Stimulated activated CD4-positive, alpha-beta T cell treated with anti-CD3 and anti-CD28 coated beads, Interleukin-1b, Interleukin-23, amount 100 ng/mL, for 48 hours (primary cell): ENCODE results near the gene SERF1A.
"Not testable (repeated sequence)": the region's sequence is repeated elsewhere in the genome, so short reads cannot be mapped to it uniquely, and the experiment has no call there.

Source experiments
- DNase-seq: peaks from one replicate; pipeline ENCODE4 v3.0.0-alpha.2; 2020

The SERF1A gene

DNA sequence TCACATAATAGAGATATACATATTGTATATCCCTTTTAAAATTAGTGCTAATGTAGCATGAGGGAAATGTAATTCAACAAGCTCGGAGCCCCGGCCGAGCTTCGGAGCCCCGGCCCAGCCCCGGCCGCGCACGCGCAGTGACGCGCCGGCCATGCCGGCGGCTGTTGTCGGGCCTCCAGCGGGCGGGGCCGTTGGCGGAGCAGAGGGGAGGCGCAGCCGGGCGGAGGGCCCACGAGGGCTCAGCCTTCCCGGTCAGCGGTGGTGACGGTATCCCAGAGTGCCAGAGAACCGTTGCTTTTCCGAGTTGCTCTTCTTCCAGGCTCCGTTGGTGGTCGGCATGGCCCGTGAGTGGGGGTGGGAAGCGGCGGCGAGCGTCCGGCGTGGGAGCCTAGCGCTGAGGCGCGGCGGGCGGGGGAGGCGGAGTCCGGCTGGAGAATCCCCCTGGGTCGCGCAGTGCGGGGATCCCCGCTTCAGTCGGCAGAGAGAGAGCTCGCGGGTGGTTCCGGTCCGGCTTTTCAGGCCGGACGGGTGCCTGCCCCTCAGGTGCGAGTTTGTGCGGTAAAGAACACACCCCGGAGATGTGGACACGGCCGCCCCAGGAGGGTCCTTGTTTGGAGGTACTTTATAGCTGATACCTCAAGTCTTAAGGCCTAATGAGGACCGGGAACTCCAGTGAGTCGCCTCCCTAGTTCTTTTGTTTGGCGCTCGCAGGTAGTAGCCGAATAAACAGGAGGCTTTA lies at the start of gene SERF1A:
Gene SERF1A (plus strand): TSS at position 137 of the 739 bp plus-strand sequence. CDS start 201 bp downstream, at position 338.
- not testable (repeated sequence) for DNase-seq

GRCh38 chr5:70866778-70867177 lies 33.7 kb upstream of the SERF1A start:
- DNase-seq = not testable (repeated sequence)

- not testable (repeated sequence) for DNase-seq
Observed at GRCh38 chr5:70870626-70871025, 29.8 kb upstream of the SERF1A start.

GRCh38 chr5:70896076-70896475 lies 4.4 kb upstream of the SERF1A start:
- DNase-seq = not testable (repeated sequence)

DNA sequence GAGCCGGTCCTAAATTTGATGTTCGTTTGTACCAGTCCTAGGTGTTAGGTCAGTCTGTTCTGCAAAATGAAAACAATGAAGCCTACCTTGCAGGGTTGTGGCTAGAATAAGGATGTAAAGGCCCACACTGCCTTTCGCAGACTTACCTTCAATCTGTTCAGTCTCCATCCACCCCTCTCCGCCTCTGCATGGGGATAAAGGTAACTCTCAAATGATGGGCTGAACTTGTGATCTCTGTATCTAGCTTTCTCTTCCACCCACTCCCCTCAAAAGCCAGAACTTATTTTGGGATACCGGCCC lies 753 bp downstream of the SERF1A start:
- not testable (repeated sequence) for DNase-seq

- not testable (repeated sequence) for DNase-seq
Observed at GRCh38 chr5:70906624-70907023, 6.2 kb downstream of the SERF1A start.

DNA sequence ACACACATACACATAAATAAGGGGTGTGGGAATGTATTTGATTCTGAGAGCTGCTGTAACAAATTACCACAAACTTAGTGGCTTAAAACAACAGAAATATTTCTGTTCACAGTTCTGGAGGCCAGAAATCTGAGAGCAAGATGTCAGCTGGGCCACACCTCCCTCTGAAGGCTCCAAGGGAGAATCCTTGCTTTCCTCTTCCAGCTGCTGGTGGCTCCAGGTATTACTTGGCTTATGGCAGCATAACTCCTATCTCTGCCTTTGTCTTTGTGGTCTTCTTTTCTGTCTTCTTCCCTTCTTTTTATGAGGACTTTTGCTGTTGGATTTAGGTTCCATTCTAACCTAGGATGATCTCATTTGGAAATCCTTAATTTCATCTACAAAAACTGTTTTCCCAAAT lies 16.4 kb downstream of the SERF1A start:
- not testable (repeated sequence) for DNase-seq

GRCh38 chr5:70925211-70925562 lies 24.7 kb downstream of the SERF1A start:
- DNase-seq = not testable (repeated sequence)

GRCh38 chr5:70931709-70932368 lies 31.4 kb downstream of the SERF1A start:
- not testable (repeated sequence) for DNase-seq

GRCh38 chr5:70932560-70932959 lies 32.1 kb downstream of the SERF1A start:
- not testable (repeated sequence) for DNase-seq

GRCh38 chr5:70953068-70953467 lies 52.6 kb downstream of the SERF1A start:
- DNase-seq = not testable (repeated sequence)
